Right hindlimb (tissue), 1 donor: Measurements from ENCODE around the gene PAWR.

ENCODE experiments used
- DNase-seq: peaks from one replicate; pipeline ENCODE4 v3.0.0-alpha.2; 2018

PAWR gene, protein sequence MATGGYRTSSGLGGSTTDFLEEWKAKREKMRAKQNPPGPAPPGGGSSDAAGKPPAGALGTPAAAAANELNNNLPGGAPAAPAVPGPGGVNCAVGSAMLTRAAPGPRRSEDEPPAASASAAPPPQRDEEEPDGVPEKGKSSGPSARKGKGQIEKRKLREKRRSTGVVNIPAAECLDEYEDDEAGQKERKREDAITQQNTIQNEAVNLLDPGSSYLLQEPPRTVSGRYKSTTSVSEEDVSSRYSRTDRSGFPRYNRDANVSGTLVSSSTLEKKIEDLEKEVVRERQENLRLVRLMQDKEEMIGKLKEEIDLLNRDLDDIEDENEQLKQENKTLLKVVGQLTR

DNA sequence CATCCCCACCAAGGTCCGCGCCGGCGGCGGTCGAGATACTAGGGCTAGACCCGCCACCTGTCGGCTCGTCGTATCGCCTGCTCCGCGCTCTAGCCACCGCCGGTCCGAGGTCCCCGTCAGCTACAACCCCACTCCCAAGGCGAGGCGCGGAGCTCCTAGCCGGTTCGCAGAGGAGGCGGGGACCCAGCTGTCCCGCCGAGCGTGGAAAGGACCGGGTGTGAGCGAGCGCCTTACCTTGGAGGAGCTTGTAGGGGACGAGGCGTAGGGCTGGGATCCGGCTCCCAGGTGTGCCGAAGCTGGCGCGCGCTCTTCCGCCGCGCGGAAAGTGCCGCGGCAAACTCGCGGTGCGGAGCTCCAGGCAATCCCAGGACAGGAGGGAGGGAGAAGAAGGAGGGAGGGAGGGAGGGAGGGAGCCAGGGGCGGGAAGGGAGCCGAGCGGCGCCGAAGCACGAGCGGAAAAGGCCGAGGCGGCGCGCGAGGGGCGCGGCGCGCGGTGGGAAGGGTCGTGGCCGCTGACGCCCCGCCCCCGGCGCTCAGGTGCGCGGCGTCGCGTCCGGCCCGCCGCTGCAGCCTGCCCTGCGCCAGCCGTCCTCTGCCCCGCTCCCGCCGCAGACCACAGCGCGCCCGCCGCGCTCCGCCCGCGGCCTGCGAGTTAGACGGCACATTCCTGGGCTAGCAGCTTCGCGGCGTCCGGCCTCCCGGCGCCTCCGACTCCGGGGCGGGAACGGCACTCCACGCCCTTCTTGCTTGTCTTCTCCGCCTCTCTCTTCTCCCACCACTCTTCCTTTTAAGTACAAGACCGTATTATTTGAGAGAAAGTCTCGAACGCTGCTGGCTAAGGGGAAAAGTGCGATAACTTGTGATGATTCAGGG lies at the start of gene PAWR:
Gene PAWR, minus strand, starts transcription at position 327 of the 873 bp plus-strand sequence. CDS start 720 bp downstream, outside the sequence.
- DNase-seq = peak; percentile 77

DNA sequence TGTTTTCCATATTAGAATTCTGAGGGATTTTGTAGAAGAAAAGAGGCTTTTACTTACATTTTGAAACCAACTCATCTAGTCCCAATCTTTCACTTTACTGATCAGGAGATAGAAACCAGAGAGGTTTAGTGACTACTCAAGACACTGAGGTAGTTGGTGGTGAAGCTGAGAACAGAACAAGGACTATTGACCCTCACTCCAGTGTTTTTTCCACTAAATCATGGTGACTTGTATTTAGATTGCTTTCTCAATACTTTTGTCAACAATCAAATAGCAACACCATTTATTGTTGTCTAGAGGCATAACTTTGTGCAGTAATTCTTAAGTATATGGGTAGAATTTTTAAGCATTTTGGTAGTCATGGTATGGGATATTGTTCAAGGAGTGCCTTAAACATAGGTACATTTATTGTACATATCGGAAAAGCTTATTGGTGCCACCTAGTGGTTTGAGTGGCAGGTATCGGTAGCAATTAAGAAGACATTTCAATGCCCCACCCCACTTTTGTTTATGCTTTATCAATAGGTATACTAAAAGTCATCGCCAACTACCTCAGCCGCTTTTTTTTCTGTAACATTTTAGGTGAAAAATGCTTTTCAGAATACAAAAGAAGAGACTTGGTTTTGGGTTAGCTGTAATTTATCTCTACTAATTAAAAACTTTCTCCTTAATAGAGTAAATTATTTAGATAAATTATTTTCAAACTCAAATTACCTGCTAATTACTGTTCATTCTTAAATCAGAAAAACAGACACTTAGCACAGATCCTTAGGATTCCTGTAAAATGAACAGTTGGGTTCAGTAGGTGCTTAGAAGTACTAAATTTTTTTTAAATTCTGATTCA lies 47.3 kb upstream of the PAWR start:
- no peak for DNase-seq

DNA sequence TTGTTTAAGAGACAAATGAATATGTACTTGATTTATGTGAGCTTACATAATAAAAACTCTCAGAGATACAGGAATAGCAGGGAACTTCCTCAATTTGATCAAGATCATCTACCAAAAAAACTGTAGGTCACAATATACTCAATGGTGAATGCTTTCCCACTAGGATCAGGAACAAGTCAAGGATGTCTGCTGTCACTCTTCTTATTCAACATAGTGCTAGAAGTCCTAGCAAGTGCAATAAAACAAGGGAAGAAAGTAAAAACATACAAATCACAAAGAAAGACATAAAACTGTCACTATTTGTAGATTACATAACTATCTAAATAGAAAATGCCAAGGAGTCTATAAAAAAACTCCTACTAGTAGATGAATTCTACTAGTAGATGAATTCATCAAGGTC lies 41.9 kb upstream of the PAWR start:
- no peak for DNase-seq

DNA sequence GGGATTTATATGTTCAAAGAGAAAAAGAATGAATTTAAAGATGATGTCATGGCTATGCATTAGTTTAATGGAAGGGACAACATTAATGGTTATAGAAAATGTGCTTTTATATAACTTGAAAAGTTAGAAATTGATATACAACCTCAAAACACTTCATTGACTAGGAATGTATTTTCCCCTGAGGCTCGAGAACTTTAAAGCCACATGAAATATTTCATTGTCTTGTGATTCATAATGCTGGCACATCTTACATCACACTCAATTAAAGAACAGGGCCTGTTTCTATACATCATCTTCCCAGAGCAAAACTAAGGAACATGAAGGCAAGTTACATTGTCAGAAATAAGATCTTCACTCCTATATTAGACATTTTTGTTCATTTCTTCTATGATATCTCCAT lies 35.2 kb upstream of the PAWR start:
- no peak for DNase-seq

DNA sequence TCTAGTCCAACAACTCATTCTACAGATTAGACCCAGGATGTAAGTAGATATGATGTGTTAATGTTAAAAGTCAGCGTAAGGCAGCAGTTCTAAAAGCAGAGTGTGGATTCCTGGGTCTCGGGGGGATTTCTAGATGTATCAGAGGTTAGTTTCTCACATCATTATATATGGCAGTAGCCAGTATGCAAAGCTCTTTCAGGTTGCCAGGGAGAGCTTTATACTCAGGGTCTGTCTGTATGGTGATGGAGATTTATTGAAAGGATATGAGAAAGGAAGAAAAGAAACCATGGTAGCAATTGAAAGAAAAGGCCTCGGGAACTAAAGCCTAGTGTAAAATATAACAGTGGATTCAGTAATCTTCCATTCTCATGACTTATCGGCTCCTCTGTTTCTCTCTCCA lies 26.2 kb upstream of the PAWR start:
- no peak for DNase-seq

DNA sequence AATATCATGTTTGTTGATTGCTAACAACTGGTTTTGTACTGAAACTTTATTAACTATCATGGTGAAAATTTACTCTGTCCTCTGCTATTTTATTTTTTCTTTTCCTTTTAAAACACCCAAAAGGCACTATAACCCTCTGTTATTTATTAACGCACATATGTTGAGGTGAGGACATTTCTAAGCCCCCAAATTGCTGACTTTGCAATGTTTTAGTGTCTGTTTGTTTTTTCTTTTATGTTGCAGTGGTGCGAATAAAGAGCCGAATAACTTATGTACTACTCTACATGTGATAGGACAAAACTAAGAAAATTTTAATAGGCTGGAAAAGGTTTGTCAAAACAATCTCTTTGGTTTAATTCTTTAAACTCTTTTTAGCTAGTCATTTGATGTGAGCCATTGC lies 24.5 kb upstream of the PAWR start:
- DNase-seq = no peak

DNA sequence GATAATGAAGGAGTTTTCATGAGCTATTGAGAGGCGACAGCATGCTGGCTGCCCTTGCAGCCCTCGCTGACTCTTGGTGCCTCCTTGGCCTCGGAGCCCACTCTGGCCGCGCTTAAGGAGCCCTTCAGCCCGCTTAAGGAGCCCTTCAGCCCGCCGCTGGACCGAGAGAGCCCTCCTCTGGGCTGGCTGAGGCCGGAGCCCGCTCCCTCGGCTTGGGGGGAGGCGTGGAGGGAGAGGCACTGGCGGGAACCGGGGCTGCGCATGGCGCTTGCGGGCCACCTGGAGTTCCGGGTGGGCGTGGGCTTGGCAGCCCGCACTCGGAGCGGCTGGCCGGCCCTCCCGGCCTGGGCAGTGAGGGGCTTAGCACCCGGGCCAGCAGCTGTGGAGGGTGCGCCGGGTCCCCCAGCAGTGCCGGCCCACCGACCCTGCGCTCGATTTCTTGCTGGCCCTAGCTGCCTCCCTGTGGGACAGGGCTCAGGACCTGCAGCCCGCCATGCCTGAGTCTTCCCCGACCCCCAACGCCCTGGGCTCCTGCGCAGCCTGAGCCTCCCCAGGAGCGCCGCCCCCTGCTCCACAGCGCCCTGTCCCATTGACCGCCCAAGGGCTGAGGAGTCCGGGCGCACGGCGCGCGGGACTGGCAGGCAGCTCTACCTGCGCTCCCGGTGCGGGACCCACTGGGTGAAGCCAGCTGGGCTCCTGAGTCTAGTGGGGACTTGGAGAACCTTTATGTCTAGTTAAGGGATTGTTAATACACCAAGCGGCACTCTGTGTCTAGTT lies 20.1 kb upstream of the PAWR start:
- no peak for DNase-seq

DNA sequence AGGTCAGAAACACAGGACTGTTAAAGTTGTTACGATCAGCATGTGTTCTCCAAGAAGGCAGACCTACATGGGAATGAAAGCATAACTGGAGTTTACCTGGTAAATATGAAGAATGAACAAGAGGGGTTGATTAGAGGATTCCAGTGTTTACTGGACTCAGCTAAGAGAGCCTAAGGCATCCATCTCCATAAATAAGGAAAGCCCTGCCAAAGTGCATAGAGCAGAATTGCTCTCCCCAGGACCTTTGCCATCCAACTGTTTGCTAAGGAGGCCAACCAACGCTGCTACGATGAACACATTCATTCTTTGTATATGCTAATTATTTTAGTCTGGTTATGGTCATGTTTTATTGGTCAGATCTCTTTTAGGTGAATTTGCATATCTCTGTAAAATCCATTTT lies 17.1 kb upstream of the PAWR start:
- DNase-seq = no peak

DNA sequence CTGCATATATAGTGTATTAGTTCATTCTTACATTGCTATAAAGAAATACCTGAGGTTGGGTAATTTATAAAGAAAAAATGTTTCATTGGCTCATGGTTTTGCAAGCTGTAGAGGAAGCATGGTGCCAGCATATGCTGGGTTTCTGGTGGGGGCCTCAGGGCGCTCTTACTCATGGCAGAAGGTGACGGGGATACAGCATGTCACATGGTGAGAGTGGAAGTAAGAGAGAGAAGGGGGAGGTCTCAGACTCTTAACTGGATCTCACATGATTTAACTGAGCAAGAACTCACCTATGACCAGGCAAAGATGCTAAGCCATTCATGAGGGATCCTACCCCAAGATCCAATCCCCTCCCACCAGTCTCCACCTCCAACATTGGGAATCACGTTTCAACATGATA lies 15.9 kb upstream of the PAWR start:
- DNase-seq = no peak

DNA sequence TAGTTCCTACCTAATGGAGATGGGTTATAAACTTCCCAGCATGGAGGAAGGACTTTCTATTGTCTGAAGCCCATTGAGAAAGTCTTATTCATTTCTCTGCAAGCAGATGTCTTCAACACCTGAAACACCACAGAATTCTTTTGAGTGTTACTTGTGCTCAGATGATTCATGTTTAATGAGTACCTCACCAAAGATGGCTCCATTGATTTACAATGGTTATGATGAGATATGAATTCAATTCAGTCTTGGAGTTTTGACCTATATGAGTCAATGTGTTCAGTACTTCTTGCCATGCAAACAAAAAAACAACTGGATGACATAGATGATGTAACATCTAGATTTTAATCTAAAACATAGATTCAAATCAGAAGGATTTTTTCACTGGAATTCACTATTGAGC lies 15.4 kb upstream of the PAWR start:
- no peak for DNase-seq

DNA sequence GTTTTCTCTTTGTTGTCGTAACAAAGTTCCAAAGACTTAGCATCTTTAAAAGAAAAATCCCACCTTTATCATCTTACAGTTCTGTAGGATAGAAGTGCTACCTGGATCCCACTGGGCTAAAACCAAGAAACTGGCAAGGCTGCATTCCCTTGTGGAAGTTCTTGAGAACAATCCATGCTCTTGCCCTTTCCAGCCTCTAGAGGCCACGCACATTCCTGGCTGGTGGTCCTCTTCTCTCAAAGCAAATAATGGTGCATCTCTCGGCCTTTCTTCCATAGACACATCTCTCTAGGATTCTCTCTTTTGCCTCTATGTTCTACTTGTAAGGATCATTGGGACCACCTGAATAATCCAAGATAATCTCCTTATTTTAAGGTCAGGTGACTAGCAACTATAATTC lies 8.2 kb upstream of the PAWR start:
- no peak for DNase-seq

DNA sequence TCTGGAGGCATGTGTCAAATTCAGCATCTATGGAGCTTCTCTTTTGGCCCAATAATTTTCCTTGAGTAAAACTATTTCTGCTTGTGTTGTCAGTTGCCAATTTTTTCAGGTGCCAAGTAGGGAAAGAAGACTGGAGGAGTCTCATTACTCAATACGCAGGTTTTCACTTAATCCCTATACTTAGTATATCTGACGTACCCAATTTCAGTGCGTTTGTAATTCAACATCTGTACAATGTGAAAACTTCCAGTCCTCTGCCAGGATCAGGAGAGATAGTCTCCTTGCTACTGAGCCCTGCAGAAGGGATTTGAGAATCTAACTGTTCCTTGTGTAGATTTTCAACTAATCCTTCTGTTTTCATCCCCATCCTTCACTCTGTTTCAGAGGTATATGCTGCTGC lies 5.7 kb upstream of the PAWR start:
- DNase-seq = no peak

DNA sequence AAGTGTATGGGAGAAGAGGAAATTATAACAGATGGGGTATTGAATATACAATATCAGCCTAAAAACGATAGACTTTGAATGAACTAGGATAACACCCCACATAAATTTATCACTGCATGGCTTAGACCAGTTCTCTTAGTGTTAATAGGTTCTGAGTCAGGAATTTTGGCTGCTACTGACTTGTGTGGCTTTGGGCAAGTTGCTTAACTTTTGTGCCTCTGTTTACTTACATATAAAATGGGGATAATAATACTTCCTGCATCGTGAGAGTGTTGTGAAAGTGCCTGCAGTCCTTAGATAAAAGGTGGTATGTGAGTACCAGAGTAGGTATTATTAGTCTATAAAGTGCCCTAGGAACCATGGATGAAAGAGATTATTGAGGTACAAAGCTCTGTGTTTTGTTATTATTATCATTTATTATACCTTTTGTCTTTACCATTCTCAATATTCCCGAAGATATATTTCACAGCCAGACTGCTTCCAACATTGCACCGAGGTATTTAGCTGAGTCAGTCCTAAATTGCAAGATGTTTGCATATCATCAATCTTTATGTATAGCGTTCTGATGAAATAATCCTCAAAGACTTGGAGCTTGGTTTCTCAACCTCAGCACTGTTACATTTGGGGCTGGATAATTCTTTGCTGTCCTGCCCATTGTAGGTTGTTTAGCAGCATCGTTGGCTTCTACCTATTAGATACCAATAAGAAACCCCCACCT lies 2.3 kb upstream of the PAWR start:
- DNase-seq = no peak

DNA sequence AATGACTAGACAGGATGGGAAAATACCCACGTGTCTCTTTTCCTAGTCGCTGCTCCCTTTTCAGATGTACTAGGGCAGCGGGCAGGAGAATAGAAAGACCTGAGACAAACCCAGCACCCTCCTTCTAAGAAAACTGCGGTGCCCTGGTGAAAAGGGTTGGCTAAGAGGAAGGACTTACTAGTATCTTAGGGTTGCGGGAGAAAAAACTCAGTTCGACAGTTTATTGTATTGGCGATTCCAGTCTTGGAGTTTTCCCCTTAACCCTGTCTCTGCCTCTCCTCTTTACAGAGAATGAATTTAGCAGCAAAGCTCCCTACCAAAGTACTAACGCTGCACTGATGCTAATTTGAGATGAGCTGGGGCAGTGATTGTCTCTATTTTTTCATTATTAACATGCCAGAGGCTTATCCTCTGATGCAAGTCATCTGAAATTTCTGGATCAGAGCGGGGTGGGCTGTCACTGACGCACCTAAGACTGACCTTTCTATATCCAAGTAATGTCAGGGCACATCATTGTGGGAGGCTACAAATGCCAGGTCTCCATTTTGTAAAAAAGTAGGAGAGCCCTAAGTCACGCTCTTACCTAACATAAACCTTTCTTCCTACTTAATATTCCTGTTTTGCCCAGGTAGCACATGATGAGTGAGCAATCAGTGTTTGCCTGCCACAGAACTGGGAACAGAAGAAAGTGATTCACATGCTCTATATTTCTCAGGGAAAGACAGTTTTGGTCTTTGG lies 916 bp upstream of the PAWR start:
- DNase-seq = no peak

DNA sequence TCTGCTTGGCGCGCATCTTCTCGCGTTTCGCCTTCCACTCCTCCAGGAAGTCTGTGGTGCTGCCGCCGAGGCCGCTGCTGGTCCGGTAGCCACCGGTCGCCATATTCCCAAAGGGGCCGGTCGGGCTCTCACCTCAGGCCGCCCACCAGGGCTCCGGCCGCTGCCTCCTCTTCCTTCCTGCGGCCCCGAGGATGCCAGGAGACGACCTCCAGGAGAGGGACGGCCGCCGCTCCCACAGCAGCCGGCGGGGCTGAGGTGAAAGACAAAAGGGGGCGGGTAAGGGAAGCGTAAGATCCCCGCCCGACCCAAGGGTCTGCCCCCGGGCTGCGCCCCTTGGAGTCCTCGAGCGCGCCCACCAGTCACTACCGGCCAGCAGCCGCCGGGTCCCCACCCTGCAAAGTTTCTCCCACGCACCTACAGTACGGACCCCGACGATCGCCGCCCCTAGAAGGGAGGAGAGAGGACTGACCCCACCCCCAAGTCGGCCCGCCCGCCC lies 574 bp downstream of the PAWR start:
- no peak for DNase-seq

DNA sequence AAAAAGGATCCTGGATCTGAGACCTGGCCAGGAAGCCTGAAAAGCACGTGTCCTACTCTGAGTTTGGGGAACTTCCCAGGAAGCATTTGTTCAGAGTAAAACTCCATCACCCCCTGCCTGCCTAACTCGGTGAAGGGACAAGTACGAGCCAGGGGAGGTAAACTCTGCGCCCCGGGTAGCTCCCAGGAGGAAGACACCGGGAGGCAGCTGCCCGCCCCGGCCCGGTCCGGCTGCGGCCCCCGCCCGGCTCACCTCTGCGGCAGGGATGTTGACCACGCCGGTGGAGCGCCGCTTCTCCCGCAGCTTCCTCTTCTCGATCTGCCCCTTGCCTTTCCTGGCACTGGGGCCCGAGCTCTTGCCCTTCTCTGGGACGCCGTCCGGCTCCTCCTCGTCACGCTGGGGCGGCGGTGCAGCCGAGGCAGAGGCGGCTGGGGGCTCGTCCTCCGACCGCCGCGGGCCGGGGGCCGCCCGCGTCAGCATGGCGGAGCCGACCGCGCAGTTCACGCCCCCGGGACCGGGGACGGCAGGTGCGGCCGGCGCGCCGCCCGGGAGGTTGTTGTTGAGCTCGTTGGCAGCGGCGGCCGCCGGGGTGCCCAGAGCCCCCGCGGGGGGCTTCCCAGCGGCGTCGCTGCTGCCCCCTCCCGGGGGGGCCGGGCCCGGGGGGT lies 1.2 kb downstream of the PAWR start:
- DNase-seq = peak; percentile 44

DNA sequence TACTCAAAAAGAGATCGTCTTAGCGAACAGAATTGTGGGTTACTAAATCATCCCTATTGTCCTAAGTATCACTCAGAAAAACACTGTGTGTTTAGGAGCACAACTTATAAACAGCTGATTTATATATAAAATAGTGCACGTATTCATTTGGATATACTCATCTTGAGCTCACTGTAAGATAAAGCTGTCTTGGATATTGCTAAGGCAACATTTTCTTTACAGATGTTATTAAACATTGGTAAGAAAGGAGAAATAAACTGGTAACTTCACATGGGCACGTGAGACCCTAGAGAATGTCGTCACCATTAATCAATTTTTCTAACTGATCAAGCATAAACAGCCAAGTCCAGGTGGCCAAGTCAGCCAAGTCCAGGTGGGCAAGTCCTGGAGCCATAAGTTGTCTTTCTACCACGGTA lies 1.7 kb downstream of the PAWR start:
- no peak for DNase-seq

DNA sequence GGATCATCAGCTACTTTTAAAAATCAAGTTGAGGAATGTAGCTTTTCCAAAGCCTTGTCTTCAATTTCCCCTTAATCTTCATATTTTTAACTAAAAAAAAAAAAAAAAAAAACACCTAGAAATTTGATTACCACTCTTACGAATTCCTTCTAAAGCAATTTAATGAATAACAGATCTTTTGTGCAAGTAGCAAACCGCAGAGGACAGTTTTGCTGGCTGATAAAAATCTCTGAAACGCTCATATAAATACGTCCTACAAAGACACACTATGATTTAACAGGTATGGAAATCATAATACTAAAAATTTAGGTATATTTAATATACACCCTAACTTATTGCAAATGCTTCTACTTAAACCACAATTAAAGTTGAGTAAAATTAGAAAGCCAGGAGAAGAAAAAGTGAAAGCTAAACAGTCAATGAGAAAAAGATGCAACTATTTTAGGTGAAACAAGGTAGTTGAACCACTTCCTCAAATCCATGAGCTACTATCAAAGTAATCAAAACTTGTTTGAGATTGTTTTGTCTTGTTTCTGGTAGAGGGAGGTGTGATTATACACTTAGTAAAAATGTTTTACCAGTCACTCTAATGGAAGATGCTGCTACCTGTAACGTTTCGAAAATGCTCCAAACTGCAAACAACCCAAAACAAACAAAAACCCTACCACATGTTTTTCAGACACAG lies 2.2 kb downstream of the PAWR start:
- no peak for DNase-seq

DNA sequence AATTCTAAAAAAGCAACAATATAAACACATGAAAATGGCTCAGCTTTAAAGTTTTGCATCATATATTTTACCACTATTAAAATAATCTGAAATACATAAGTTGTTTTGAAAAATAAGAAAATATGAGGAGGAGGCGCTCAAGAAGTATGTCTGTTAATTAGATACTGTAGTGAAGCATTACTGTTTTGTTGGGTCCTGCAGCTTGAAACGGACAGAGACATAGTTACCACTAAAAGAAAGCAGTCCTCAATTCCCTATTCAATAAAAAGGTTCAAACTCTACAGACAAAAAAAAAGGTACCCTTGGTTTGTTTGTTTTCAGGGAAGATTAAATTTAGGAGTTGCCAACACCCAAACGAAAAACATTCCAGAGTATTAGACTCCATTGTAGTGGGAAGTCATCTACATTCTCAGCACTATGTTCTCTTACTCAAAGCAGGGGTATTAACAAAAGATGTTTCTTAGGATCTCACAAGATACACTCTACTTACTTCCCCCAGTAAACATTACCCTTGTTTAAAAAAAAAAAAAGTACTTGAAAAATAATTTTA lies 3.0 kb downstream of the PAWR start:
- no peak for DNase-seq
